Retinal pigment epithelial cell (primary cell): ENCODE data around the gene LIN7A.
A peak's percentile ranks its signal among the peaks of the same experiment; 100 is the strongest.
"Not testable (repeated sequence)": the region's sequence is repeated elsewhere in the genome, so short reads cannot be mapped to it uniquely, and the experiment has no call there.

Source experiments
- DNase-seq: peaks from one replicate; pipeline ENCODE4 v3.0.0-alpha.2; 2010; ENCODE audit warnings: low read depth
- H3K4me3 ChIP-seq: 2 replicates; pipeline ENCODE4 v1.5.1; 2011; ENCODE audit warnings: mild to moderate bottlenecking, low read length, control low read depth, moderate library complexity
- TF ChIP-seq, protein P1 (sequence below): conservative IDR thresholded peaks from 2 replicates; pipeline ENCODE4 v1.5.1; 2011; ENCODE audit warnings: low read depth, low read length, control low read depth, inconsistent platforms

The LIN7A gene

DNA sequence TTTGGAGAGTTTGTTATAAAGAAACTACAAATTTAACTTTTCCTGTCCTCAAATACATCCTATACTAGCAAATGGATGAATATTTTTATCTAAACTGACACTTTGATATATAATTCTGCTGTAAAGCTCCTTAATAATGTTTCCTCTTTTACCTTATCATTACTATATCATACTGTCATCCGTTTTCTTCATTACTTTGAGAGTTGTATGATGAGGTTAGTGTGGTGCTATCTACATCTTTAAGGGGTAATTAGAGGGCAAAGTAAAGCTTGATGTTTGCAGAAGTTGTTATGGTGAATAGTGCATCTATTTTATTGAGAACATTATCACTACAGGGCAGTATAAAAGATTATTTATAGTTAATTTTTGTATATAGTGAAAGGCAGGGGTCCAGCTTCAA lies 36.1 kb downstream of the LIN7A start:
- DNase-seq = no peak
- TF ChIP-seq, protein P1, sequence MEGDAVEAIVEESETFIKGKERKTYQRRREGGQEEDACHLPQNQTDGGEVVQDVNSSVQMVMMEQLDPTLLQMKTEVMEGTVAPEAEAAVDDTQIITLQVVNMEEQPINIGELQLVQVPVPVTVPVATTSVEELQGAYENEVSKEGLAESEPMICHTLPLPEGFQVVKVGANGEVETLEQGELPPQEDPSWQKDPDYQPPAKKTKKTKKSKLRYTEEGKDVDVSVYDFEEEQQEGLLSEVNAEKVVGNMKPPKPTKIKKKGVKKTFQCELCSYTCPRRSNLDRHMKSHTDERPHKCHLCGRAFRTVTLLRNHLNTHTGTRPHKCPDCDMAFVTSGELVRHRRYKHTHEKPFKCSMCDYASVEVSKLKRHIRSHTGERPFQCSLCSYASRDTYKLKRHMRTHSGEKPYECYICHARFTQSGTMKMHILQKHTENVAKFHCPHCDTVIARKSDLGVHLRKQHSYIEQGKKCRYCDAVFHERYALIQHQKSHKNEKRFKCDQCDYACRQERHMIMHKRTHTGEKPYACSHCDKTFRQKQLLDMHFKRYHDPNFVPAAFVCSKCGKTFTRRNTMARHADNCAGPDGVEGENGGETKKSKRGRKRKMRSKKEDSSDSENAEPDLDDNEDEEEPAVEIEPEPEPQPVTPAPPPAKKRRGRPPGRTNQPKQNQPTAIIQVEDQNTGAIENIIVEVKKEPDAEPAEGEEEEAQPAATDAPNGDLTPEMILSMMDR = no peak
- no peak overlapping the region for H3K4me3 ChIP-seq

DNA sequence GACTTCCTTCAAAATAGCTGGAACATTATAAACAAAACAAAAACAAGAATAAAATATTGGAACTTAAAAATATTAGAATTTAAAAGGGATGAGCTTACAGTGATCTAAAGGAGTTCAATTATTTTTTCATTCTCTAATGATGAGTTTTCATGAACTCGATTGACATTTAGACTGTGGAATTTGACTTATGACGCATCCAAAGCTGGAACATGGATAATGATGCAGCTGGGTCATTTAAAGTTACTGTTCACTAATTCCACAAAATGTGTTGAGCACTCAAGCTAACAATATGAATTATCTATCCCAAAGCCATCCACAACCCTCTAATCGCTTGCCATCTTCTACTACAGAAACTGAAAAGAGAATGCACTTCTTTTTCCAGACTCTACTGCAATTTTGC lies 42.5 kb downstream of the LIN7A start:
- no peak overlapping the region for H3K4me3 ChIP-seq
- TF ChIP-seq, protein P1 = no peak
- no peak for DNase-seq

DNA sequence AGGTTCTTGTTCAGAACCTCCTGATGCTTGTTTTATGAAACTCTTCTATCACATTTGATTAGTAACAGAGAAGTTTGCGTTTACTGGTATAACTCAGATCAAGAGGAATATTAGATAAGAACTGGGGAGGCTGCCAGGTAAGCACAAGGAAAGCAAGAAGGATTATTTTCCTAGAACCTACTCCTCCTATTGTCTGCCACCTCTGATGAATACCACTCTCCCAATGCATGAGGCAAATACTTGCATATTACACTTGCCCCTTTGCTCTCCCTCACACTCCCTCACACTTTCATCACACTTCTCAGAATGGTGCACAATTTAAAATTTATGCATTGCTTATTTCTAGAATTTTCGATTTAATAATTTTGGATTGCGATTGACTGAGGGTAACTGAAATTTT lies 43.6 kb downstream of the LIN7A start:
- TF ChIP-seq, protein P1 = no peak
- no peak for DNase-seq
- H3K4me3 ChIP-seq = no peak overlapping the region

DNA sequence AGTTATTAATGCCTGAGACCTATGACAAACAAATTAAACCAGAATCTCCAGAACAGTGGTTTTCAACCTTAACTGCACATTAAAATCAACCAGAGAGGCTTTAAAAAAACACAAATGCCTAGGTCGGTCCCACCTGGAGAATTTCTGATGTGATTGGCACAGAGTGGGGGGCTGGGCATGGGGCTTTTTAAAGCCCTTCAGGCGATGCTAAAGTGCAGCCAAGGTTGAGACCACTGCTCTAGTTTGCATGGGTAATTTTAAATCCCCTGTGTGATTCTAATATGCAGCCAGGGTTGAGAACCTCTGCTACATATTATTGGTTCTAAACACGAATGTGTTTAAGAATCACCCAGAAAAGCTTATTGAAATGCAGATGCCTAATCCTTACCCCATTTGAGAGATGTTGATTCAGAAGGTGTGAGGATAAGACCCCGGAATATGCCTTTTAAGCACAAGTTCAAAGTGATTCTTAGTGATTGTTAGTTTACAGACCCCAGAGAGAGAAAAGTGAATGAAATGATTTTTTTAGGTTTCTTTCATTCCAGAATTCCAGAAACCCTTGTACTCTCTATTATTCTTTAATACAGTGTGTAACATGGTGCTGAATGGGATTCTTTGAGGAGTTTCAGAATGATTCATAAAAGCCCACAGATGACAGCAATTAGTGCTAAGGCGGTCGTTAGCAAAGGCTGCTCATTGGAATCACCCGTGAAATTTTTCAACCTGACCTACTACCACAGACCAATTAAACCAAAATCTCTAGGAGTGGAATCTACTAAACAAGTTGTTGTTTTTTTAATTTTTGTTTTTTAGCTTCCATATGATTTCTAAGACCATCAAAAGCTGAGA lies 44.9 kb downstream of the LIN7A start:
- peak; percentile 37 for DNase-seq
- H3K4me3 ChIP-seq = no peak overlapping the region
- TF ChIP-seq, protein P1 = no peak

DNA sequence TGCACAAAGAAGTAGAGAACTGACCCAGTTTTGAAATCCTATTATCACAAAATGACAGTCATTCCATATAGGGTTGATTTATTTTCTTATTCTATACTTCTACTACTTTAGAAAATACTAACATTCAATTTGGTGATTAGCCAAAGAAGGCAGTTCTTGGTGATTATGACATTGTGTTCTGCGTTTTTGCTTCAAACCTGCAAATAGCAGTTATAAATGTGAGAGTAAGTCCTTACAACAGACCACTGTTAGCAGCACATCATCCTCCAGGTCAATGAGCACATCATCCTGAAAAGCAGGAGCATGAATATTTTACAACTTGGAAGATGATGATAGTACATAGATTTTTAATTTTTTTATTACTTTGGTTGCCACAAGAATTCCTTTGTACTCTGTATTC lies 53.1 kb downstream of the LIN7A start:
- H3K4me3 ChIP-seq = no peak overlapping the region
- TF ChIP-seq, protein P1 = no peak
- DNase-seq = no peak

DNA sequence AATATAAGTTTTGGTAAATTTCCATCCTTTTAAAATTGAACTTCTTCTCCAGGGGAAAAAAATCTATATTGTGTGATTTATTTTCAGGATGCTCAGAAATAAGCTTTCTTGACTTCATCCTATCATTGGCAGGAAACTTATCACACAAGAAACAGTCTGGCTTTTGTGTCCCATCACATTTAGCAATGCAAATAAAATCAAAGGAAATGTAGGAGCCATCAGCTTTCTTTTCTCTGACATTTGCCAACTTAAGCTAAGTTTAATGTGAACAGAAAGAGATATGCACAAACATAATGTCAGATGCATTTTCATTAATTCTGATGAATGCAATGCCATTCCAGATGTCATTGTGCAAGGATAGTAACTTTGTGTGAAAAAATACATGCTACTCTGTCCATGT lies 56.6 kb downstream of the LIN7A start:
- TF ChIP-seq, protein P1 = no peak
- no peak for DNase-seq
- no peak overlapping the region for H3K4me3 ChIP-seq

DNA sequence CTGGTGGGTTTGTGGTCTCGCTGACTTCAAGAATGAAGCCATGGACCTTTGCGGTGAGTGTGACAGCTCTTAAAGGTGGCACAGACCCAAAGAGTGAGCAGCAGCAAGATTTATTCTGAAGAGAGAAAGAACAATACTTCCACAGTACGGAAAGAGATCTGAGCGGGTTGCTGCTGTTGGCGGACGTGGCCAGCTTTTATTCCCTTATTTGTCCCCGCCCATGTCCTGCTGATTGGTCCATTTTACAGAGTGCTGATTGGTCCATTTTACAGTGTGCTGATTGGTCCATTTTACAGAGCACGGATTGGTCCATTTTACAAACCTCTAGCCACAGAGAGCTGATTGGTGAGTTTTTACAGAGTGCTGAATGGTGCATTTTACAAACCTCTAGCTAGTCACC lies 59.3 kb downstream of the LIN7A start:
- H3K4me3 ChIP-seq, DNase-seq: not testable (repeated sequence)
